HG03280 (cell line): ENCODE measurements around the gene HOXD9.

Source experiments
- ATAC-seq: cut with Tn5 transposase; IDR thresholded peaks from one replicate; pipeline ENCODE4 v1.9.1; 2021; ENCODE audit warnings: mild to moderate bottlenecking, moderate library complexity; ENCODE audit not compliant: unreplicated experiment

Gene HOXD9

DNA sequence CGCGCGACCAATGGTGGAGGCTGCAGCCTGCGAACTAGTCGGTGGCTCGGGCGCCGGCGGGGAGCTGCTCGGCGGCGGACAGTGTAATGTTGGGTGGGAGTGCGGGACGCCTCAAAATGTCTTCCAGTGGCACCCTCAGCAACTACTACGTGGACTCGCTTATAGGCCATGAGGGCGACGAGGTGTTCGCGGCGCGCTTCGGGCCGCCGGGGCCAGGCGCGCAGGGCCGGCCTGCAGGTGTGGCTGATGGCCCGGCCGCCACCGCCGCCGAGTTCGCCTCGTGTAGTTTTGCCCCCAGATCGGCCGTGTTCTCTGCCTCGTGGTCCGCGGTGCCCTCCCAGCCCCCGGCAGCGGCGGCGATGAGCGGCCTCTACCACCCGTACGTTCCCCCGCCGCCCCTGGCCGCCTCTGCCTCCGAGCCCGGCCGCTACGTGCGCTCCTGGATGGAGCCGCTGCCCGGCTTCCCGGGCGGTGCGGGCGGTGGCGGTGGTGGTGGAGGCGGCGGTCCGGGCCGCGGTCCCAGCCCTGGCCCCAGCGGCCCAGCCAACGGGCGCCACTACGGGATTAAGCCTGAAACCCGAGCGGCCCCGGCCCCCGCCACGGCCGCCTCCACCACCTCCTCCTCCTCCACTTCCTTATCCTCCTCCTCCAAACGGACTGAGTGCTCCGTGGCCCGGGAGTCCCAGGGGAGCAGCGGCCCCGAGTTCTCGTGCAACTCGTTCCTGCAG is at the start of gene HOXD9:
TSS of gene HOXD9 (plus strand) at position 37 of the 728 bp plus-strand sequence. CDS start at position 87, 50 bp downstream.
- no peak for ATAC-seq

GRCh38 chr2:176072951-176073904 is 49.3 kb upstream of the HOXD9 start:
- ATAC-seq, result no peak

DNA sequence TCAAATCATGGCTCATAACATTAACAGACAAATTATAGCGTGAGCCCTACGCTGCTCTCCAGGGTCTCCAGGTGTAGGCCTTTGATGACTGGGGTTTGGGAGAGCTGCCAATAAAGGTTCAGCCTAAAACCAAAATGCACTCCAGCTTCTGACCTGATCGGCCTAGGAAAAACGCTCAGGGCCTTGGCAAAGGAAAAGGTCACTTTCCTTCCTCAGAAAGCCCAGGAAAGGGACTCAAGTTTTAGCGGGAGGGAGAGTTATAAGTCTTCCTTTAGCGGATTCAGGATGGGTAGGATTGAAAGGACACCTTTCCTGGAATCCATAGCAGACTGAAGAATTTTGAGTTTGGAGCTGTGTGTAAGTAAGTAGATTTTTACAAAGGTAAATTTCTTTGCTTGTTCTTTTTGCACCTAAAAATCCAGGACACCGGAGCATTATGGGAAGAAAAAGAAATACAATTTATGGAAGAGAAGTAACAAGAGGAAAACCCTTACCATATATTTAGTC is 47.5 kb upstream of the HOXD9 start:
- ATAC-seq, result no peak

DNA sequence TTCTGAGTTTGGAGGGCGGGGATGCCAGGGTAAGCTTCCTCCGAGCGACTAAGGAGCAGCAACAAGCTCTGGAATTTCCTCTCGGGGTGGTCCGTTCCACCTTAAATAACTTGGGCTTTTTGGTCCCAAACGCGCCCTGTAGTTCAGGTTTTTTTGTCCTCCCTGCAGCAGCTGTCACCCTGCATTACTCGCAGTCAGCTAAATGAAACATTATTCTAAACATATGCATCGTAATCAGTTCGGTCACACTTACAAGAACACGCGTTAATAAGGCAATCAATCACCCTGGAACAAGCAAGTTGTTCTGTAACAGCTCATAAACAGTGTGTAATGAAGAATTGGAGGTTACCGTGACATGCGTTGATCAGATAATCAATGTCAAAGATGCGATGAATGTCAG is 47.0 kb upstream of the HOXD9 start:
- ATAC-seq, result no peak

DNA sequence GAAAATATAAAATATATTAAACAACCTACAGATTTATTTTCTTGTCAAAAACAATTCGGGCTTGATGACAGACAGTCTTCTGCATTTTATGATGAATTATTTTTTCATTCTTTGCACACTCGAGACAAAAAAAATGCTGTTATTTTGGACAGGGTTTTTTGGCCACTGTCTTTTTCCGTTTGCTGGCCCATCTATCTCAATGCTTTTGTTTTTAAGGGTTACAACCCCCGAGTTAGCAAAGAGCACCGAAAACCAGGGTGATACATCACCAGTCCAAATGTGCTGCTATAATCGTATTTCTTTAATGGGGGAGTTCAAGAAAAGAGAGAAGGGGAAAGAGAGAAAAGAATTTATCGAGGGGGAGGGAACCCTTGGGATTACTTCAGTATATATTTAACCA is 46.5 kb upstream of the HOXD9 start:
- ATAC-seq, result no peak

- no peak for ATAC-seq
Measured at GRCh38 chr2:176076796-176077195, 45.7 kb upstream of the HOXD9 start.

DNA sequence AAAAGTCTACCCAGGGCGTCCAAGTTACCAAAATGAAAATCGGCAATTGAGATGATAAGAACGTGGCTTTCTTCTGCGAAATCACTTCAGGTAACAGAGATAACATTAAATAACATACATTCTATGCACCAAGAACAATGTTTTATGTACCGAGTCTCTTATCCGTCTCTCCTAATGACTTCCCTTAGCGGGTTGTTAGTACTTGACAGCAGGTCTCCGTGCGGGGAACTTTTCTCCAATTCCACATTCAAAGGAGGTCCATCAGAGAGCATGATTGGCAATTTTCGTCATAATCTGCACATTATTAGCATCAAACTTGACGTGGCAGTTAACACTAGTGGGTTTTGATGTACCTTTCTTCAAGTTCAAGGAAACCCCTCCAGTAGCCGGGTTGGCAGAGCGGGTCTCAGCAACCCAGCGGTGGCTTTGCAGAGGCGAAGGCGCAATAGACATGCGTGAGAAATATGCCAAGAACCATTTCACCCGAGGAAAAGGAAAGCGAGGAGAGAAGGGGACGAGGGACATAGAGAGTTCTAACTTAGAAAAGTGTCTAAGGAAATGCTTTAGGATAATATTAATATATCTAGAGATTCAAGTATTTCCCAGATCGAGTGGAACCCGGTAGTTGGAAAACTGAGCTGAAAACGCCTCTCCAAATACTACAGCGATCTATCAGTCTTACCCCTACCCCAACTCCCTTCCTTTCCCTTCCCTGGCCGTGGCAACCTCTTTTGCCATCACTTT is 43.8 kb upstream of the HOXD9 start:
- ATAC-seq, result no peak

- ATAC-seq, result no peak
Measured at GRCh38 chr2:176079285-176079830, 43.2 kb upstream of the HOXD9 start.

- no peak for ATAC-seq
Measured at GRCh38 chr2:176079831-176080539, 42.5 kb upstream of the HOXD9 start.

- ATAC-seq, result no peak
Measured at GRCh38 chr2:176080540-176081375, 41.8 kb upstream of the HOXD9 start.

DNA sequence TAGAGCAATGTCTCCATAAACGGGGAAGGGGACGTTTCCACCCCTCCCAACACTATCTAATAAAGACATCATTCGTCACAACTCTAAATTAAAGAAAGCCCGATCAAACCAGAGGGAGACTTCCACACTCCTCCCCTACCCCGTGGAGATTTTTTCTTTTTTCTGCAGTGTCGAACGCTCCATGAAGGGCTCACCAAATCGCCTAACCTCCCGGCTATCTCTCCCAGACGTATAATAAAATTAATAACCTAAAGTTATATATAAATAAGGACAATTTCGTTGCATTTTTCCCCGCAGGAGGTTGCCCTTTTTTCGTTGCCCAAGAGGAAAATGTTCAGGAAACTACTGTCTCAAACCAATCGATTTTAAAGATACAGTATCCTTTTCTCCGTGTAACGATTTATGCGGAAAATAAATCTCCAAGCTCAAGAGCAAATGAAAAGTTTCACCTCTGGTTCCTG is 41.1 kb upstream of the HOXD9 start:
- no peak for ATAC-seq

GRCh38 chr2:176081837-176082524 is 40.5 kb upstream of the HOXD9 start:
- ATAC-seq, result no peak

- ATAC-seq, result no peak
Measured at GRCh38 chr2:176082525-176082823, 40.0 kb upstream of the HOXD9 start.

GRCh38 chr2:176082824-176083751 is 39.4 kb upstream of the HOXD9 start:
- ATAC-seq, result no peak

- ATAC-seq, result no peak
Measured at GRCh38 chr2:176083796-176084261, 38.7 kb upstream of the HOXD9 start, which contains the start of gene EVX2. EVX2 (minus strand) TSS chr2:176083962; CDS start chr2:176083776, 186 bp downstream.

DNA sequence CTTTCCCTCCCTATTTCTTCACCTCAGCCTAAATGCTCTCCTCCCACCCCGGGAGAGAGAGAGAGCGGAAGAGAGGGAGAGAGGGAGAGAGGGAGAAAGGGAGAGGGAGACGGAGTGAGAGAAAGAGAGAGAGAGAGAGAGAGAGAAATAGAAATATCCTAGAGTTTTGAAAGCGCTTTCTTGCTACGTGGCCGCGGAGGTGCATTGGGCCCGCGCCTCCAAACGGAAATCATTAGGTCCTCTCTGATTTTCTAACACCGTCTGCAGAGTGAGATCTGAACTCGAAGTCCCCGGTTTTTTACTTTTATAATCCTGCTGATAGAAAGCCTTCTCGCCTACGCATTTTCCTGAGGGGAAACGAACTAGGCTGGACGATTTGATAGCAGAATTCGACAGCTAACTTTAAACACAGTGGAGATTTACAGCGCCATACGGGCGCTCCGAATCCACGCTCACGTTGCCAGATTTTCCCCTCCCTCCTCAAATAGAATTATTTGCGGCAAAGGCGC is 37.9 kb upstream of the HOXD9 start:
- no peak for ATAC-seq

GRCh38 chr2:176085120-176085788 is 37.3 kb upstream of the HOXD9 start:
- ATAC-seq, result no peak
